ENCODE results near the gene THSD4.

- TF ChIP-seq POLR2A (IDR thresholded peaks at IDR 0.05) (no peak), CTCF (IDR thresholded peaks at IDR 0.05) (no peak)
Measured at GRCh38 chr15:71657141-71657540, 541.9 kb downstream of the THSD4 start.
